HG03060 (cell line): ENCODE measurements around the gene ELAVL1.

Source experiments
- ATAC-seq: cut with Tn5 transposase; IDR thresholded peaks from one replicate; pipeline ENCODE4 v1.9.1; 2021; ENCODE audit warnings: low read depth, moderate number of reproducible peaks; ENCODE audit not compliant: unreplicated experiment

The ELAVL1 gene

GRCh38 chr19:7915250-7916102 is 90.0 kb downstream of the ELAVL1 start:
- ATAC-seq: no peak

DNA sequence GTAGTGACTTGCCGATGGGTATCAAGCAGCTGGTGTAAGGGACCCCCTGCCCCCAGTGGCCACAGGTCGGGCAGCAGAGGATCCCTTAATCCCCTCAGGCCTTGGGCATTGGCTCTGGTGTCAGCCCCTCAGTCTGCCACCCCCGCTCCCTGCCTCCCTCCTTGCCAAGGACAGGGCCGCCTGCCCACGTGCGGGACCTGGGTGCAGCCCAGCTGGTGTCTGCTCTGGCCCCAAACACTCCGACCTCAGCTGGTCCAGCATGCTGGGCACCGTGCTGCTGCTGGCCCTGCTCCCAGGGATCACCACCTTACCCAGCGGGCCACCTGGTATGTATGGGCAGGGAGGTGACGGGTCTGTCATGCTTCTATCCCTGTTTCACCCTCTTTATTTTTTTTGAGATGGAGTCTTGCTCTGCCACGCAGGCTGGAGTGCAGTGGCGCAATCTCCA is 90.8 kb downstream of the ELAVL1 start, which contains the start of gene TGFBR3L:
TSS of gene TGFBR3L (plus strand) at position 233 of the 448 bp plus-strand sequence.
- ATAC-seq: no peak

- ATAC-seq: no peak
These were observed 91.3 kb downstream of the ELAVL1 start for GRCh38 chr19:7914099-7914498.

GRCh38 chr19:7913652-7914051 is 91.8 kb downstream of the ELAVL1 start:
- ATAC-seq: no peak

DNA sequence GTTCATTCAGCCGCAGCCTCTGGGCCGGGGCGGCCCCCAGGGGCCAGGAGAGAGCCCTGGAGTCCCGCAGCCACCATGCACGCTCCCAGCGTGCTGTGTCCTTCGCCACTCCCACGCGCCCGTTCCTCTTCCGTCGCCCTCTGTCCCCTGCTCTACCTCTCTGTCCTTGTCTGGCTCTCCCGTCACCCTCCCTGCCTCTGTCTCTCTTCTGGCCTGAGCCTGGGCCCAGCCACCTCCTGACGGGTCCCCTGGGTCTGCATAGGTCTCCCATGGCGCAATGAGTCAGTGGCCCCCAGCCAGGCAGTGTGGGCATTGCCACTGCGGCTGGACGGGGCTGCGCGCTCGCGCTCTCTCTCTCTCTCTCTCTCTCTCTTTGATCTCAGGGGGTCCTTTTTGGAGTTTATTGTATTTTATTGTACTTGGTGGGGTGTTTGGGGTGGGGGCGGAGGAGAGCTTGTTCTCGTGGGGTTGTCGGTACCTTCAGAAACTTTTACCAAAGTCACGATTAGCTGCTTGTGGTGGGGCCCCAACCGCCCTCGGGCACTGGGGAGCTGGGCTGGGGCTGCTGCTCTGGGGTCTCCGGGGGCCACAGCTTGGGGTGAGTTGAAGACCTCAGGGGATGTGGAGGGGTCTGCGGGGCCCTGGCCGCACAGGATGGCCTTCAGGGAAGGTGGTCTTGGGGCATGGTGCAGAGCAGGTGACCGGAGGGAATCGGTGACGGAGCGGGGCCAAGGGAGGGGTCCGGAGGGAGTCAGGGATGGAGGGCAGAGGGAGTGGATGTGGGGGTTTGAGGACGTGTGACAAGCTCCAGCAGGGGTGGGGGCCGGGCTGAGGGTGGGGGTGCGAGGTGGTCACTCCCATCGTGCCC is 92.5 kb downstream of the ELAVL1 start:
- no peak for ATAC-seq

GRCh38 chr19:7912144-7912696 is 93.2 kb downstream of the ELAVL1 start:
- no peak for ATAC-seq

DNA sequence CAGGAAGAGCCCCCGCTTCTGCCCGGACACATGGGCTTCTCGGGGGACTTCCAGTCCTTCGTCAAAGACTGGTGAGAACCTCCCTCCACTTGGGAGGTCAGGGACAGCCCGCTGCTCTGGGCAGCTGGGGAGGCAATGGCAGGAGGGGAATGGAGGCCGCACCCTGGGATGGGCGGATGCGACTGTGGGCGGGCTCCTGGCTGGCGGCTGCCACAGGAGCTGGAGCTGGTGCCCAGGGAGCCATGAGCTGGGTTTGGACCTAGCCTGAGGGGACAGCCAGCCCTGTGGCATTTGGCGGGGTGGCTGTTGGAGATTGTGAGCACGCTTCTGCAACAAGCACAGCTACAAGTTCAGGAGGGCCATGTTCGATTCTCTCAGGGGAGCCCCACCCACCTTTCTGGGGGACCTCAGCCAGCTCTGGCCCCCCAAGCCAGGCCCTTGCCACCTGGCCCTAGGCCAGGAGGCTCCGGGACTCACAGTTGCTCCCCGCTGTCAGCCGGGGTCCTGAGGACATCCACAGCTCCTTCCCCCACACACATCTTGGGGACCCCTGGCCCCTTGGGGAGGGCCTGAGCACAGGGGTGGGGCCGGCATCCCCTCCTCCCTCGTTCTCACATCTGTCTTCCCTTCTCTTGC is 93.8 kb downstream of the ELAVL1 start:
- no peak for ATAC-seq

- no peak for ATAC-seq
These were observed 94.9 kb downstream of the ELAVL1 start for GRCh38 chr19:7910321-7911161.

- no peak for ATAC-seq
These were observed 95.9 kb downstream of the ELAVL1 start for GRCh38 chr19:7909471-7910067.

DNA sequence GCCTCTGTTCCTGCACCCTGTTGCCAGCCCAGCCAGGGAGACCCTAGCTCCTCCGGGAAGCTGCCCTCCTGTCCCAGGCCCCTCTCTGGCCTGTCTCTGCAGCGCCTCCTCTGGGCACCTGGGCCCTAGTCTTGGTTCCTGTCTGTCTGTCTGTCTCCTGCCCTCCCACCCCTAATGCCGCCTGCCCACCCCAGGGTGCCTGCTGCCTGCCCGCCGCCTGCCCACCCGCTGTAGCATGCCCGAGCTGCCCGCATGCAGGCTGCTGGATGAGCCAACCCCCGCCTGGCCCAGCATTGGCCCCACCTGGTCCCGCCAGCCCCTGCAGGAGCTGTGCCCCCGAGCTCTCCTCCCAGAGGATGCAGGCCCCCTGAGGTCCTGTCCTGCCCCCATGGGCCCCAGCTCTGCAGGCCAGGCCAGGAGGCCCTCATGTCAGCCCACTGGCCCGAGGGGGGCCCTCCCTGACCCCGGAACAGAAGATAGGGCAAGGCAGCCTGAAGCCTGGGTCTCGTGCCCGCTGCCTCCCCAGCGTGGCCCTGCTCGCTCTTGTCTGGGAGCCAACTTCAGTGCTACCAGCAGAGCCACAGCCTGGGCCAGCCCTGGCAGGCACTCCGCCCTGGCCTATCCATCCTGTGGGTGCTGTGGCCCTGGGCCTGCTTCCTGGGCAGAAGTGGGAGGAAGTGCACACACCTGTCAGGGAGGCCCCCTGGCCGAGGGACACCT is 96.5 kb downstream of the ELAVL1 start:
- no peak for ATAC-seq
